OCI-LY7 (cell line): ENCODE results near the gene DCPS.

Experiments used
- EZH2phosphoT487 ChIP-seq: fragments of 200-600 bp; sonication (generic); IDR thresholded peaks from 2 replicates; pipeline ENCODE4 v1.6.1; 2018; ENCODE audit warnings: low read depth, borderline replicate concordance, mild to moderate bottlenecking, mixed run types, antibody characterized with exemption, low read length, moderate library complexity, mixed read lengths
- TF ChIP-seq, protein P1 (sequence below): fragments of 200-600 bp; sonication (generic); conservative IDR thresholded peaks from 2 replicates; pipeline ENCODE4 v1.5.1; 2014; ENCODE audit warnings: mild to moderate bottlenecking, antibody characterized with exemption, low read length, moderate library complexity, mixed read lengths

DNA sequence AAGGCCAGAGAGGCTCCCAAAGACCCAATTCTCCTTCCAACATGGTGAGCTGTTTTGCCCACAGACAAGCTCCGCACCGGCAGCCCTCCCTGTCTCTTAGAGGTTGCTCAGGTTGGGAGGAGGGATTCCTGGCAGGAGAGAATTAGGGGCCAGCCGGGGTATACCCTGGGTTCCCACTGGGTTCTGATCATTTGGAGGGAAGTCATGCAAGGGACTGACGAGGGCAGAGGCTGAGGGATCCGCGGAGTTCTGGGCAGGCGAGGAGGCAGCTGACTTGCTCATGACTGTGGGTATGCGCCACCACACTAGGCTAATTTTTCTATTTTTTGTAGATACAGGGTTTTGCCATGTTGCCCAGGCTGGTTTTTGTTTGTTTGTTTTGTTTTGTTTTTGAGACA lies 56.2 kb downstream of the DCPS start:
- TF ChIP-seq, protein P1, sequence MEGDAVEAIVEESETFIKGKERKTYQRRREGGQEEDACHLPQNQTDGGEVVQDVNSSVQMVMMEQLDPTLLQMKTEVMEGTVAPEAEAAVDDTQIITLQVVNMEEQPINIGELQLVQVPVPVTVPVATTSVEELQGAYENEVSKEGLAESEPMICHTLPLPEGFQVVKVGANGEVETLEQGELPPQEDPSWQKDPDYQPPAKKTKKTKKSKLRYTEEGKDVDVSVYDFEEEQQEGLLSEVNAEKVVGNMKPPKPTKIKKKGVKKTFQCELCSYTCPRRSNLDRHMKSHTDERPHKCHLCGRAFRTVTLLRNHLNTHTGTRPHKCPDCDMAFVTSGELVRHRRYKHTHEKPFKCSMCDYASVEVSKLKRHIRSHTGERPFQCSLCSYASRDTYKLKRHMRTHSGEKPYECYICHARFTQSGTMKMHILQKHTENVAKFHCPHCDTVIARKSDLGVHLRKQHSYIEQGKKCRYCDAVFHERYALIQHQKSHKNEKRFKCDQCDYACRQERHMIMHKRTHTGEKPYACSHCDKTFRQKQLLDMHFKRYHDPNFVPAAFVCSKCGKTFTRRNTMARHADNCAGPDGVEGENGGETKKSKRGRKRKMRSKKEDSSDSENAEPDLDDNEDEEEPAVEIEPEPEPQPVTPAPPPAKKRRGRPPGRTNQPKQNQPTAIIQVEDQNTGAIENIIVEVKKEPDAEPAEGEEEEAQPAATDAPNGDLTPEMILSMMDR = no peak
- TF ChIP-seq EZH2phosphoT487 = no peak
